ENCODE measurements around the gene TMEM184B.
A peak's percentile ranks its signal among the peaks of the same experiment; 100 is the strongest.
"Not testable (repeated sequence)": the region's sequence is repeated elsewhere in the genome, so short reads cannot be mapped to it uniquely, and the experiment has no call there.

Gene TMEM184B

GRCh38 chr22:38202437-38203089, 70.2 kb downstream of the TMEM184B start:
- peak; percentile 21 for DNase-seq

DNA sequence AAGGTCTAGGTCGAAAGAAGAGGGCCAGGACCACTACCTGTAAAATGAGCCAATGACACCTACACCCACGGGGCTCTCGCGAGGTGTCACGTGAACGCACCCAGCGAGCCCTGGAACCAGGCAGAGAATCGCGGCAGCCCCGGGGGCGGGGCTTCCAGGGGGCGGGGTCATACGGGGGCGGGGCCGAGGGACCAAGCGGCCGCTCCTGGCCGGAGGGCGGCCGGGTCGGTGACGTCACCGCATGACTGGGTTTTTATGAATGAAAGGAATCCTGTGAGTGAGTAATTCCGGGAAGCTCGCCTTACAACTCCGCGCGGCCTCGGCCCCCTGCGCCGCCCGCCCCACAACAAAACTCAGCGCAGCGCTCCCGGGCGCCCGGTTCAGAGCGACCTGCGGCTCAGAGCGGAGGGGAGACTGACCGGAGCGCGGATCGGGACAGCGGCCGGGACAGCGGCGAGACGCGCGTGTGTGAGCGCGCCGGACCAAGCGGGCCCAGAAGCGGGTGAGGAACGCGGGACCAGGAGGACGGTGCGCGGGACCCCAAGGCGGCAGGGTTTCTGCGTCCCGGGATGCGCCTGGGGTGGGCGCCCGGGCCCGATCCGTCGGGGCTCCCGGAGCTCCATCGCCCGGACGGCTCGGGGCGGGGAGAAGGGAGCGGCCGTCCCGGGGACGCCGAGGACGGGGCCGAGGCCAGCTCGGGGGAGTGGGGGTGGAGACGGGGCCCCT, 70.9 kb downstream of the TMEM184B start, which contains the start of gene MAFF:
TSS of gene MAFF (plus strand) at position 284 of the 726 bp plus-strand sequence. CDS start 11,860 bp downstream, outside the sequence.
- DNase-seq = peak; percentile 91

DNA sequence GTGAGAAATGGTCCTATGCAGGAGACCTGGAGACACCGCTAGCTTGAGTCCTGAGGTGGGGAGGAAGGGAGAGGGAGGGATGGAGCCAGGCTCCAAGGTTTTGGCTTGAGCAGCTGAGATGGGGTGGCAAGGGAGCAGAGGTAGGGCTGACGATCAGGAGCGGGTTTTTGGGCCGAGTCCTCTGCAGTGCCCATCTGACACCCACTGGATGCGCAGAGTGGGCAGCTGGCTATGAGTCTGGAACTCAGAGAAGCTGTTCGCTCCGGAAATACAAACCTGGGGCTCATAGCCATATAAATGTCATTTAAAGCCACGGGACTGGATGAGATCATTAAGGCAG, 71.5 kb downstream of the TMEM184B start:
- DNase-seq = no peak

- DNase-seq = no peak
Observed at GRCh38 chr22:38199826-38200559, 72.8 kb downstream of the TMEM184B start.

DNA sequence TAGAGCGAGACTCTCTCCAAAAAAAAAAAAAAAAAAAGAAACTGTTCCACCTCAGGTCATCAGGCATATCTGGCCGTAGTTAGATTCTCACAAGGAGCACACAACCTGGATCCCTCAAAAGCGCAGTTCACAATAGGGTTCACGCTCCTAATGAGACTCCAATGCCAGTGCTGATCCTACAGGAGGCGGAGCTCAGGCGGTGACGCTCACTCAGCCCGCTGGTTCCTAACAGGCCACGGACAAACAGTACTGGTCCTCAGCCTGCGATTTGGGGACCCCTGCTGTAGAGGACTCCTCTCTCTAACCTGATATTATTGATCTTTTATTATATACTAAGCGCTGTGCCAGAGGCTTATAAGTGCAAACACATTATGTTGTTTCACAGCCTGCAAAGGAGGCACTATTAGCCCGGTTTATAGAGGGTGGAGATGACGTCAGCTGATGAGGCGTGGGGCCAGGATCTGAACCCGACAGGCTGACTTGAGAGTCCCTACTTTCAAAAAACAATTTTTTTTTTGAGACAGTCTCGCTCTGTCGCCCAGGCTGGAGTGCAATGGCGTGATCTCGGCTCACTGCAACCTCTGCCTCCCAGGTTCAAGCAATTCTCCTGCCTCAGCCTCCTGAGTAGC, 75.9 kb downstream of the TMEM184B start:
- DNase-seq = no peak

- peak; percentile 91 for DNase-seq
Observed at GRCh38 chr22:38193580-38193979, 79.2 kb downstream of the TMEM184B start.

DNA sequence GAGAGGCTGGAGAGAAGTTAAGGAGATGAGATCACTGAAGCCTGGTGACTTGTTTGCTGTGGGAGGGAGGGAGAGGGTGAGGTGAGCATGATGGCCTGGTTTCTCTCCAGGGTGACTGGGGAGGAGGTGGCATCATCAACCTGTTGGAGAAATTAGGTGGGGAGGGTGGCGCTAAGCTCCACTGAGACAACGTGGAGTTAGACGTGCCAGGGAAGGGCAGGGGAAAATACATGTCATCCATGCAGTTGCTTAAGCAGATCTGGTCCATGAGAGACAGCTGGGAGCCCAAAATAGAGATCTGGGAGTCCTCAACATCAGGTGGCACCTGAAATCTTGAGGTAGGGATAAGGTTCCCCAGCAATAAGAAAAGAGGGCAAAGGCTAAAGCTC, 80.3 kb downstream of the TMEM184B start:
- DNase-seq = no peak

GRCh38 chr22:38191731-38192474, 80.9 kb downstream of the TMEM184B start:
- DNase-seq = no peak

DNA sequence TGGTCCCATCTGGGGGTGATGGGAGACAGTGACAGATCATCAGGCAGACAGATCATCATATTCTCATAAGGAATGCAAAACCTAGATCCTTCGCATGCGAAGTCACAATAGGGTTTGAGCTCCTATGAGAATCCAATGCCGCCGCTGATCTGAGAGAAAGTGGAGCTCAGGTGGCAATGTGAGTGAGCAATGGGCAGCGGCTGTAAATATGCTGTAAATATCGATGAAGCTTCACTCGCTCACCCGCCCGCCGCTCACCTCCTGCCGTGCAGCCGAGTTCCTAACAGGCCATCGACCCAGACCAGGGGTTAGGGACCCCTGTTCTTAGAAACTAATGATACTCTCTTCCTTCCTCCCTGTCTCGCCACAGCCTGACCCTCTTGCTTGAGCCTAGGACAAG, 81.8 kb downstream of the TMEM184B start:
- DNase-seq = no peak

- DNase-seq = no peak
Observed at GRCh38 chr22:38190581-38190980, 82.2 kb downstream of the TMEM184B start.

DNA sequence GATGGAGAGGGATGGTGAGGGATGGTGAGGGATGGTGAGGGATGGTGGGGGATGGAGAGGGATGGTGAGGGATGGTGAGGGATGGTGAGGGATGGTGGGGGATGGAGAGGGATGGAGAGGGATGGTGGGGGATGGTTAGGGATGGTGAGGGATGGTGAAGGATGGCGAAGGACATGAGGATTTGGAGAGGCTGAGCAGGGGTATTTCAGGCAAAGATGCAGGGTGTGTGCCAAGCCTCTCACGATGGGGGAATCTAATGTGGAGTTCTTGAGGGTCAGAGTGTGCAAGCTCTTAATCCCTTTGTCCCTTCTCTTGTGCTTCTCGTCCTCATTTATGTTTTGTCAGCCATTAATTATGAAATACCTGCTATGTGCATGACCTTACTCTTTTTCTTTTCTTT, 83.7 kb downstream of the TMEM184B start:
- DNase-seq = no peak

- DNase-seq = no peak
Observed at GRCh38 chr22:38187413-38188212, 85.2 kb downstream of the TMEM184B start.

DNA sequence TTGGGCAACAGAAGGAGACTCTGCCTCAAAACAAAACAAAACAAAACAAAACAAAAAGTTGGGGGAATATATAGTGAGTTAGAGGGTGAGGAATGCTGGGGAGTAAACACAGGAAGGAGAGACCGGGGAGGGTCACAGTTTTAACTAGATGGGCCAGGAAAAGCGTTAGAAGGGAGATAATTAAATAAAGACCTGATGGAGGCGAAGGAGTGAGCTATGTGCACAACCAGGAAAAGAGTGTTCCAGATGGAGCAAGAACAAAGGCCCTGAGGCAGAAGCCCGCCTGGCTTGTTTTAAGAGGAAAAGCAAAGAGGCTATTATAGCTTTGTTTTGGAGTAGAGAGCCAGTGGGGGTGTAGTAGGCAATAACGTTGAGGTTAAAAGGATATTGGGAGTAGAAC, 86.4 kb downstream of the TMEM184B start:
- no peak for DNase-seq

GRCh38 chr22:38184788-38185187, 88.0 kb downstream of the TMEM184B start:
- DNase-seq = no peak

- peak; percentile 99 for DNase-seq
Observed at GRCh38 chr22:38181453-38182200, 91.2 kb downstream of the TMEM184B start, which contains the start of gene PLA2G6. Gene PLA2G6 (minus strand): TSS chr22:38181830. CDS start chr22:38169426, 12,404 bp downstream.

DNA sequence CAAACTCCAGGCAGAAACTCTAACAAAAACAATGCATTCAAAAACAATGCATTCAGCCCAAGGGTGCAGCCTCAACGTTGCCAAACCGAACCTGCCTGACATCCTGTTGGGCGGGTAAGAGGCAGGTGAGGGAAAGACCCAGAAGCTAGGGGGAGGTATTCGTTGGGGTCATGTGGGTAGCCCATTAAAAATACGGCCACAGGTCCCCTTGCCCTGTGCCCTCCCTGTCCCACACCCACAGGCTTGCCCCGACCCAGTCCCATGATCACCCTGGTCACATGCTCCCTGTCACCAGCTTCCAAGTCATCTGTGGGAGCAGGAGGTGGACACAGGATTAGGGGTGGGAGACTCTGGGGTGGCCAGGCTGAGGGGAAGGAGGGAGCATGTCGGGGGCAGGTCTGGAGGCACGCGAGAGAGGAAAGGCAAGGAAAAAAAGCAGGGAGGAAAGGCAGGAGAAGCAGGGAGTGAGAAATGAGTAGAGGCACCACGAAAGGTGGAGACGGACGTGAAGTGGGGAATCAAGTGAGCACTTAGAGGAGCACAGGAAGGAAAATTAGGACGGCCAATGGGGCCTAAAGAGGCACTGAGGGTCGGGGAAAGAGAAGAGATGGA, 91.9 kb downstream of the TMEM184B start:
- no peak for DNase-seq

DNA sequence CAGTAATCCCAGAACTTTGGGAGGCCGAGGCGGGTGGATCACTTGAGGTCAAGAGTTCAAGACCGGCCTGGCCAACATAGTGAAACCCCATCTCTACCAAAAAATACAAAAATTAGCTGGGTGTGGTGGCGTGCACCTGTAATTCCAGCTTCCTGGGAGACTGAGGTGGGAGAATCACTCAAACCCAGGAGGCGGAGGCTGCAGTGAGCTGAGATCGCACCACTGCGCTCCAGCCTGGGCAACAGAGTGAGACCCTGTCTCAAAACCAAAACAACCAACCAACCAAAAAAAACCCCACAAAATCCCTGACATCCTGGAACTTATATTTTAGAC, 94.2 kb downstream of the TMEM184B start:
- DNase-seq = not testable (repeated sequence)

GRCh38 chr22:38177926-38178604, 94.7 kb downstream of the TMEM184B start:
- DNase-seq = peak; percentile 83

GRCh38 chr22:38177571-38177925, 95.3 kb downstream of the TMEM184B start:
- not testable (repeated sequence) for DNase-seq

- peak; percentile 5 for DNase-seq
Observed at GRCh38 chr22:38177044-38177443, 95.8 kb downstream of the TMEM184B start.

All from MV-4-11 (cell line).